Amniotic stem cell (primary cell): ENCODE results near the gene OMP.
"Not testable (repeated sequence)": the region's sequence is repeated elsewhere in the genome, so short reads cannot be mapped to it uniquely, and the experiment has no call there.

Experiments
- DNase-seq: peaks from one replicate; lab custom pipeline; 2025; lab: John Stamatoyannopoulos, UW

The OMP gene

GRCh38 chr11:77102246-77103210, at the start of gene OMP:
Gene OMP, plus strand, starts transcription at chr11:77102840. Its CDS starts 0 bp downstream, at chr11:77102840.
- no peak for DNase-seq

- no peak for DNase-seq
Measured at GRCh38 chr11:77053217-77054015, 49.2 kb upstream of the OMP start.

- DNase-seq = no peak
Measured at GRCh38 chr11:77054084-77054483, 48.6 kb upstream of the OMP start.

GRCh38 chr11:77055101-77055561, 47.5 kb upstream of the OMP start:
- no peak for DNase-seq

- DNase-seq = no peak
Measured at GRCh38 chr11:77055913-77056312, 46.7 kb upstream of the OMP start.

GRCh38 chr11:77056814-77057402, 45.7 kb upstream of the OMP start:
- no peak for DNase-seq

GRCh38 chr11:77057938-77058474, 44.6 kb upstream of the OMP start:
- DNase-seq = no peak

- DNase-seq = no peak
Measured at GRCh38 chr11:77058900-77059299, 43.7 kb upstream of the OMP start.

GRCh38 chr11:77059806-77060205, 42.8 kb upstream of the OMP start:
- no peak for DNase-seq

GRCh38 chr11:77060234-77060633, 42.4 kb upstream of the OMP start:
- no peak for DNase-seq

- DNase-seq = not testable (repeated sequence)
Measured at GRCh38 chr11:77061258-77061657, 41.4 kb upstream of the OMP start.

- no peak for DNase-seq
Measured at GRCh38 chr11:77062924-77063323, 39.7 kb upstream of the OMP start.

GRCh38 chr11:77063407-77063806, 39.2 kb upstream of the OMP start:
- no peak for DNase-seq

- no peak for DNase-seq
Measured at GRCh38 chr11:77063861-77064260, 38.8 kb upstream of the OMP start.

GRCh38 chr11:77064648-77065217, 37.9 kb upstream of the OMP start:
- no peak for DNase-seq

- DNase-seq = peak; percentile 25
Measured at GRCh38 chr11:77065878-77066228, 36.8 kb upstream of the OMP start.

GRCh38 chr11:77066229-77067042, 36.2 kb upstream of the OMP start, which contains the start of gene CAPN5:
Gene CAPN5, plus strand, starts transcription at chr11:77066971. Its CDS starts 17,916 bp downstream, at chr11:77084887.
- peak; percentile 79 for DNase-seq

GRCh38 chr11:77067861-77068443, 34.7 kb upstream of the OMP start:
- no peak for DNase-seq

GRCh38 chr11:77068457-77069335, 33.9 kb upstream of the OMP start:
- DNase-seq = no peak
